ENCODE measurements around the gene PRKAR2A.
"Not testable (repeated sequence)": the region's sequence is repeated elsewhere in the genome, so short reads cannot be mapped to it uniquely, and the experiment has no call there.

GRCh38 chr3:48733752-48734518 lies 113.7 kb downstream of the PRKAR2A start:
- not testable (repeated sequence) for TF ChIP-seq CTCF (IDR thresholded peaks at IDR 0.05); ZFX (IDR thresholded peaks at IDR 0.05; ENCODE audit: borderline replicate concordance)

Data from 22Rv1 (cell line).